Neural crest cell (in vitro differentiated cells): ENCODE data around the gene SELENOW. TPM values are rescaled to one million over a fixed set of nuclear protein-coding genes. Genes with fewer than 3 reads are reported as not detected.
"Not testable (repeated sequence)": the region's sequence is repeated elsewhere in the genome, so short reads cannot be mapped to it uniquely, and the experiment has no call there.

Experiments used
- DNase-seq: peaks from one replicate; pipeline ENCODE4 v3.0.0; 2021; ENCODE audit warnings: low read depth, mixed read lengths, low spot score
- H3K27ac Mint-ChIP-seq: one replicate; pipeline ENCODE4 v1.8.0; 2021; ENCODE audit warnings: mild to moderate bottlenecking, mixed read lengths; ENCODE audit not compliant: unreplicated experiment
- H3K27me3 Mint-ChIP-seq: 2 replicates; pipeline ENCODE4 v1.8.0; 2021; ENCODE audit warnings: low read depth, mild to moderate bottlenecking, mixed read lengths
- H3K36me3 Mint-ChIP-seq: 2 replicates; pipeline ENCODE4 v1.8.0; 2021; ENCODE audit warnings: low read depth, mild to moderate bottlenecking, mixed read lengths
- H3K4me1 Mint-ChIP-seq: 2 replicates; pipeline ENCODE4 v1.8.0; 2021; ENCODE audit warnings: mixed read lengths
- H3K4me3 Mint-ChIP-seq: one replicate; pipeline ENCODE4 v1.8.0; 2021; ENCODE audit warnings: mild to moderate bottlenecking, mixed read lengths
- H3K9me3 Mint-ChIP-seq: 2 replicates; pipeline ENCODE4 v1.8.0; 2021; ENCODE audit warnings: mixed read lengths
- CTCF ChIP-seq: fragments of 200-600 bp; sonication (generic); conservative IDR thresholded peaks from 2 replicates; pipeline ENCODE4 v1.5.0; 2021; ENCODE audit warnings: antibody characterized with exemption, mild to moderate bottlenecking
- total RNA-seq: library from RNA; stranded (reverse); gene quantifications from 2 replicates; pipeline ENCODE4 v1.2.1, GENCODE V29; 2021

Gene SELENOW
- total RNA-seq, 1 donor from 2014 or later: 175 TPM

- Mint-ChIP-seq H3K36me3 (peaks cover 13% of the 10 kb centered on the region), H3K27ac (peak overlapping the region; percentile 93), H3K27me3 (no peaks in the 10 kb centered on the region), H3K4me3 (no peak overlapping the region), H3K9me3 (no peaks in the 10 kb centered on the region), H3K4me1 (peaks cover 16% of the 10 kb centered on the region)
- TF ChIP-seq CTCF: no peak
- DNase-seq: no peak
Observed at GRCh38 chr19:47781590-47782262, 3.2 kb downstream of the SELENOW start.

GRCh38 chr19:47786566-47786965 lies 8.1 kb downstream of the SELENOW start:
- Mint-ChIP-seq H3K27ac (no peak overlapping the region), H3K4me3 (no peak overlapping the region), H3K9me3 (no peaks in the 10 kb centered on the region), H3K27me3 (no peaks in the 10 kb centered on the region), H3K36me3 (peaks cover 11% of the 10 kb centered on the region), H3K4me1 (peaks cover 6% of the 10 kb centered on the region)
- TF ChIP-seq CTCF: no peak
- DNase-seq: no peak

- H3K9me3 Mint-ChIP-seq, H3K4me1 Mint-ChIP-seq, H3K4me3 Mint-ChIP-seq, H3K27ac Mint-ChIP-seq, H3K27me3 Mint-ChIP-seq, H3K36me3 Mint-ChIP-seq, DNase-seq: not testable (repeated sequence)
Observed at GRCh38 chr19:47787307-47787706, 8.8 kb downstream of the SELENOW start.

GRCh38 chr19:47789811-47790210 lies 11.3 kb downstream of the SELENOW start:
- not testable (repeated sequence) for H3K27me3 Mint-ChIP-seq, H3K4me3 Mint-ChIP-seq, H3K27ac Mint-ChIP-seq, H3K4me1 Mint-ChIP-seq, H3K36me3 Mint-ChIP-seq, DNase-seq, H3K9me3 Mint-ChIP-seq

- peak; percentile 78 for TF ChIP-seq CTCF
- no peaks in the 10 kb centered on the region for H3K27me3 Mint-ChIP-seq
- no peak overlapping the region for H3K4me3 Mint-ChIP-seq
- peak; percentile 96 for DNase-seq
- H3K27ac Mint-ChIP-seq: no peak overlapping the region
- H3K36me3 Mint-ChIP-seq: peaks cover 3% of the 10 kb centered on the region
- peaks cover 6% of the 10 kb centered on the region for H3K4me1 Mint-ChIP-seq
- H3K9me3 Mint-ChIP-seq: no peaks in the 10 kb centered on the region
Observed at GRCh38 chr19:47790398-47790814, 11.9 kb downstream of the SELENOW start.

- H3K27me3 Mint-ChIP-seq: peaks cover under 1% of the 10 kb centered on the region
- TF ChIP-seq CTCF: no peak
- DNase-seq: no peak
- H3K4me1 Mint-ChIP-seq: peaks cover 6% of the 10 kb centered on the region
- no peaks in the 10 kb centered on the region for H3K9me3 Mint-ChIP-seq
- H3K4me3 Mint-ChIP-seq: no peak overlapping the region
- no peak overlapping the region for H3K27ac Mint-ChIP-seq
- peaks cover 3% of the 10 kb centered on the region for H3K36me3 Mint-ChIP-seq
Observed at GRCh38 chr19:47792616-47793015, 14.1 kb downstream of the SELENOW start.
